WTC11 (cell line): ENCODE measurements around the gene GPER1. TPM values are rescaled to one million over a fixed set of nuclear protein-coding genes. Genes with fewer than 3 reads are reported as not detected.

Source experiments
- ATAC-seq: fragments of 200-7000 bp; cut with Tn5 transposase; 2 replicates; pipeline ENCODE4 v1.10.0; 2021; ENCODE audit warnings: mild to moderate bottlenecking, moderate library complexity
- CTCF ChIA-PET: fragments of 300-600 bp; sonication (Branson Sonifier 250); formaldehyde crosslinking; loops from one replicate; lab custom pipeline; 2021; ENCODE audit warnings: antibody characterized with exemption; lab: Charles Lee
- POLR2A ChIA-PET: fragments of 350-600 bp; sonication (Branson Sonifier 250); formaldehyde crosslinking; loops from one replicate; lab custom pipeline; 2021; ENCODE audit warnings: antibody characterized with exemption; lab: Charles Lee
- DNase-seq: peaks from one replicate; pipeline ENCODE4 v3.0.0; 2021; ENCODE audit warnings: low spot score
- H3K27ac Mint-ChIP-seq: 2 replicates; pipeline ENCODE4 v1.8.0; 2021; ENCODE audit warnings: mixed read lengths
- H3K27me3 Mint-ChIP-seq: 2 replicates; pipeline ENCODE4 v1.8.0; 2021; ENCODE audit warnings: low read depth, mild to moderate bottlenecking, moderate library complexity, mixed read lengths
- H3K36me3 Mint-ChIP-seq: 2 replicates; pipeline ENCODE4 v1.8.0; 2021; ENCODE audit warnings: mixed read lengths
- H3K4me1 Mint-ChIP-seq: 2 replicates; pipeline ENCODE4 v1.8.0; 2022; ENCODE audit warnings: mixed read lengths
- H3K4me3 Mint-ChIP-seq: 2 replicates; pipeline ENCODE4 v1.8.0; 2021; ENCODE audit warnings: mild to moderate bottlenecking, moderate library complexity, mixed read lengths
- H3K9me3 Mint-ChIP-seq: 2 replicates; pipeline ENCODE4 v1.8.0; 2021; ENCODE audit warnings: mixed read lengths
- CBFB ChIP-seq: sonication (generic); formaldehyde crosslinking; IDR thresholded peaks from 2 replicates; pipeline ENCODE4 v1.8.1; 2022; ENCODE audit warnings: mild to moderate bottlenecking, low read depth, missing genetic modification reagents
- CREB1 ChIP-seq: sonication (generic); formaldehyde crosslinking; IDR thresholded peaks from 2 replicates; pipeline ENCODE4 v1.8.0; 2023; ENCODE audit warnings: mild to moderate bottlenecking, missing genetic modification reagents
- ESRRA ChIP-seq: sonication (generic); formaldehyde crosslinking; IDR thresholded peaks from 2 replicates; pipeline ENCODE4 v1.8.1; 2022; ENCODE audit warnings: mild to moderate bottlenecking, missing genetic modification reagents, borderline replicate concordance
- KAT7 ChIP-seq: sonication (generic); formaldehyde crosslinking; IDR thresholded peaks from 2 replicates; pipeline ENCODE4 v1.8.1; 2023; ENCODE audit warnings: missing genetic modification reagents, mild to moderate bottlenecking, borderline replicate concordance
- MYBL2 ChIP-seq: sonication (generic); formaldehyde crosslinking; IDR thresholded peaks from 2 replicates; pipeline ENCODE4 v1.8.1; 2023; ENCODE audit warnings: mild to moderate bottlenecking, moderate library complexity, missing genetic modification reagents
- SOX15 ChIP-seq: fragments of 250-450 bp; sonication (Bioruptor Pico); IDR thresholded peaks from 2 replicates; pipeline ENCODE4 v1.9.0; 2021; ENCODE audit warnings: mild to moderate bottlenecking
- ZNF232 ChIP-seq: sonication (generic); formaldehyde crosslinking; IDR thresholded peaks from 2 replicates; pipeline ENCODE4 v1.8.0; 2022; ENCODE audit warnings: mild to moderate bottlenecking, missing genetic modification reagents
- ZNF416 ChIP-seq: fragments of 250-450 bp; sonication (Bioruptor Pico); IDR thresholded peaks from 2 replicates; pipeline ENCODE4 v1.9.0; 2021; ENCODE audit warnings: mild to moderate bottlenecking, inconsistent platforms
- total RNA-seq: library from RNA; stranded (reverse); gene quantifications from 3 replicates; pipeline ENCODE4 v1.2.3, GENCODE V29; 2021
- TF ChIP-seq, protein P1 (sequence below): sonication (generic); formaldehyde crosslinking; conservative IDR thresholded peaks from 2 replicates; pipeline ENCODE4 v1.8.1; 2022; ENCODE audit warnings: mild to moderate bottlenecking, missing genetic modification reagents
- TF ChIP-seq, protein P2 (sequence below): sonication (generic); formaldehyde crosslinking; IDR thresholded peaks from 2 replicates; pipeline ENCODE4 v1.8.0; 2023; ENCODE audit warnings: mild to moderate bottlenecking, missing genetic modification reagents
- TF ChIP-seq, protein P3 (sequence below): fragments of 250-450 bp; sonication (Bioruptor Pico); IDR thresholded peaks from 2 replicates; pipeline ENCODE4 v1.9.0; 2021; ENCODE audit warnings: moderate library complexity, mild to moderate bottlenecking, inconsistent platforms, borderline replicate concordance
- TF ChIP-seq, protein P4 (sequence below): sonication (generic); formaldehyde crosslinking; IDR thresholded peaks from 2 replicates; pipeline ENCODE4 v1.8.0; 2023; ENCODE audit warnings: missing genetic modification reagents
- TF ChIP-seq, protein P5 (sequence below): sonication (generic); formaldehyde crosslinking; IDR thresholded peaks from 2 replicates; pipeline ENCODE4 v1.8.1; 2023; ENCODE audit warnings: mild to moderate bottlenecking, missing genetic modification reagents
- TF ChIP-seq, protein P6 (sequence below): sonication (generic); formaldehyde crosslinking; IDR thresholded peaks from 2 replicates; pipeline ENCODE4 v1.8.1; 2022; ENCODE audit warnings: mild to moderate bottlenecking, moderate library complexity, missing genetic modification reagents
- TF ChIP-seq, protein P7 (sequence below): sonication (generic); formaldehyde crosslinking; IDR thresholded peaks from 2 replicates; pipeline ENCODE4 v1.8.0; 2023; ENCODE audit warnings: missing genetic modification reagents, mild to moderate bottlenecking, borderline replicate concordance

The GPER1 gene
- total RNA-seq, 1 experiment from 2014 or later: 0.28 TPM

DNA sequence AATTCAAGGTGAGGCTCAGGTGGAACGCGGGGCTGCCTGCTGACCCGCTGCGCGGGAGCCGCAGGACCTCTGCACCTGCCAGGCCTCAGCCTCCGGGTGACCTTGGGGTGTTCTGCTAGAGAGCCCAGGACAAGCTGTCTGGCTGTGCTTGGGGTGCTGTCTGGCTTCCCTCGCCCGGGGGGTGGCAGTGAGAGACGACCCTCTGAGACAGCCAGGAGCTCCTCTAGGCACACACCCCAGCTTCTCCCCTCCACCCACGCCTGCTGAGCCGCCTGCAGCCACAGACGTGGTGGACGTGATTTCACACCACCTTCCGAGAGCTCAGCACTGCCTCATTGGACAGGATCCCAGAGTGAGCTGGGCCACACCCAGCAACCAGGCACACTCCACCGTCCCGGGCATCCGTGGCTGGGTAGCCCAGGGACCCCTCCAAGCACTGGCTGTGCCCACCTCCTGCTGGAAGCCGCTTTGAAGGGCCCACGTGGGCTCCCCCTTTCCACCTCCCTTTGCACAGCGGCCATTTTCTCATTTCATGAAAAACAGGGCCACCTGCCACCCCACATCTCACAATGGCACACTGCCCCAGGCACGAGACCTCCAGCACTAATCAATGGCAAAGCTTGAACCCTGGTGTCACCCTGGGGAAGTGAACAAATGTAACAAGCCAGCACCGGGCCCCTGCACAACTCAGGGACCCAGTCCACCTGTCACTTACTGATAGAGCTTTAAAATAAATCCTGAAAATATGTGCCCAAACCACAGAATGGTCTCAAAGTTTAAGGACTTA is 37.1 kb downstream of the GPER1 start (continued):
- TF ChIP-seq, protein P1, sequence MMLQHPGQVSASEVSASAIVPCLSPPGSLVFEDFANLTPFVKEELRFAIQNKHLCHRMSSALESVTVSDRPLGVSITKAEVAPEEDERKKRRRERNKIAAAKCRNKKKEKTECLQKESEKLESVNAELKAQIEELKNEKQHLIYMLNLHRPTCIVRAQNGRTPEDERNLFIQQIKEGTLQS (CRISPR knock-in tag): no peak
- no peak for TF ChIP-seq MYBL2 (CRISPR knock-in tag)

DNA sequence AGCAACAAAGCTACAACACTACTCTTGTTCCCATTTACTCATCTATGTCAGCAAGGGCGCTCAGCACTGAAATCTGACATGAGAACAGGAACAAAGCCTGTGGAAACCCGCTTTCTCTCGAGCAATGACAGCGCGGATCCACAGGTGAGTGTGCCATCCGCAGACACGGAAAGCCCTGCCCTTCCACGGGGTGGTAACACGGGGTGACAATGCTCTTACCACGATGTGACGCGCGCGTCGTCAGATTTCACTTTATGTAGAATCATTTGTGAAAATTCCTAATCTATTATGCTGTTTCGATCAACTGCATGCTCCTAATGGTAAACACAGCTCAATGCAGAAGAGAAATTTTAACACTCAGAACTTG is 37.7 kb downstream of the GPER1 start:
- TF ChIP-seq, protein P2, sequence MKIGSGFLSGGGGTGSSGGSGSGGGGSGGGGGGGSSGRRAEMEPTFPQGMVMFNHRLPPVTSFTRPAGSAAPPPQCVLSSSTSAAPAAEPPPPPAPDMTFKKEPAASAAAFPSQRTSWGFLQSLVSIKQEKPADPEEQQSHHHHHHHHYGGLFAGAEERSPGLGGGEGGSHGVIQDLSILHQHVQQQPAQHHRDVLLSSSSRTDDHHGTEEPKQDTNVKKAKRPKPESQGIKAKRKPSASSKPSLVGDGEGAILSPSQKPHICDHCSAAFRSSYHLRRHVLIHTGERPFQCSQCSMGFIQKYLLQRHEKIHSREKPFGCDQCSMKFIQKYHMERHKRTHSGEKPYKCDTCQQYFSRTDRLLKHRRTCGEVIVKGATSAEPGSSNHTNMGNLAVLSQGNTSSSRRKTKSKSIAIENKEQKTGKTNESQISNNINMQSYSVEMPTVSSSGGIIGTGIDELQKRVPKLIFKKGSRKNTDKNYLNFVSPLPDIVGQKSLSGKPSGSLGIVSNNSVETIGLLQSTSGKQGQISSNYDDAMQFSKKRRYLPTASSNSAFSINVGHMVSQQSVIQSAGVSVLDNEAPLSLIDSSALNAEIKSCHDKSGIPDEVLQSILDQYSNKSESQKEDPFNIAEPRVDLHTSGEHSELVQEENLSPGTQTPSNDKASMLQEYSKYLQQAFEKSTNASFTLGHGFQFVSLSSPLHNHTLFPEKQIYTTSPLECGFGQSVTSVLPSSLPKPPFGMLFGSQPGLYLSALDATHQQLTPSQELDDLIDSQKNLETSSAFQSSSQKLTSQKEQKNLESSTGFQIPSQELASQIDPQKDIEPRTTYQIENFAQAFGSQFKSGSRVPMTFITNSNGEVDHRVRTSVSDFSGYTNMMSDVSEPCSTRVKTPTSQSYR (CRISPR knock-in tag): no peak
- TF ChIP-seq, protein P3, sequence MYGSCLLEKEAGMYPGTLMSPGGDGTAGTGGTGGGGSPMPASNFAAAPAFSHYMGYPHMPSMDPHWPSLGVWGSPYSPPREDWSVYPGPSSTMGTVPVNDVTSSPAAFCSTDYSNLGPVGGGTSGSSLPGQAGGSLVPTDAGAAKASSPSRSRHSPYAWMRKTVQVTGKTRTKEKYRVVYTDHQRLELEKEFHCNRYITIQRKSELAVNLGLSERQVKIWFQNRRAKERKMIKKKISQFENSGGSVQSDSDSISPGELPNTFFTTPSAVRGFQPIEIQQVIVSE (CRISPR knock-in tag): no peak
- no peak for TF ChIP-seq CREB1 (CRISPR knock-in tag)
- TF ChIP-seq SOX15: no peak
- no peak for TF ChIP-seq KAT7 (CRISPR knock-in tag)
- TF ChIP-seq ZNF416: no peak
- TF ChIP-seq, protein P4, sequence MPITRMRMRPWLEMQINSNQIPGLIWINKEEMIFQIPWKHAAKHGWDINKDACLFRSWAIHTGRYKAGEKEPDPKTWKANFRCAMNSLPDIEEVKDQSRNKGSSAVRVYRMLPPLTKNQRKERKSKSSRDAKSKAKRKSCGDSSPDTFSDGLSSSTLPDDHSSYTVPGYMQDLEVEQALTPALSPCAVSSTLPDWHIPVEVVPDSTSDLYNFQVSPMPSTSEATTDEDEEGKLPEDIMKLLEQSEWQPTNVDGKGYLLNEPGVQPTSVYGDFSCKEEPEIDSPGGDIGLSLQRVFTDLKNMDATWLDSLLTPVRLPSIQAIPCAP: no peak
- TF ChIP-seq, protein P5, sequence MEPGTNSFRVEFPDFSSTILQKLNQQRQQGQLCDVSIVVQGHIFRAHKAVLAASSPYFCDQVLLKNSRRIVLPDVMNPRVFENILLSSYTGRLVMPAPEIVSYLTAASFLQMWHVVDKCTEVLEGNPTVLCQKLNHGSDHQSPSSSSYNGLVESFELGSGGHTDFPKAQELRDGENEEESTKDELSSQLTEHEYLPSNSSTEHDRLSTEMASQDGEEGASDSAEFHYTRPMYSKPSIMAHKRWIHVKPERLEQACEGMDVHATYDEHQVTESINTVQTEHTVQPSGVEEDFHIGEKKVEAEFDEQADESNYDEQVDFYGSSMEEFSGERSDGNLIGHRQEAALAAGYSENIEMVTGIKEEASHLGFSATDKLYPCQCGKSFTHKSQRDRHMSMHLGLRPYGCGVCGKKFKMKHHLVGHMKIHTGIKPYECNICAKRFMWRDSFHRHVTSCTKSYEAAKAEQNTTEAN (CRISPR knock-in tag): no peak
- TF ChIP-seq ZNF232 (CRISPR knock-in tag): no peak
- TF ChIP-seq CBFB (CRISPR knock-in tag): no peak
- TF ChIP-seq, protein P6, sequence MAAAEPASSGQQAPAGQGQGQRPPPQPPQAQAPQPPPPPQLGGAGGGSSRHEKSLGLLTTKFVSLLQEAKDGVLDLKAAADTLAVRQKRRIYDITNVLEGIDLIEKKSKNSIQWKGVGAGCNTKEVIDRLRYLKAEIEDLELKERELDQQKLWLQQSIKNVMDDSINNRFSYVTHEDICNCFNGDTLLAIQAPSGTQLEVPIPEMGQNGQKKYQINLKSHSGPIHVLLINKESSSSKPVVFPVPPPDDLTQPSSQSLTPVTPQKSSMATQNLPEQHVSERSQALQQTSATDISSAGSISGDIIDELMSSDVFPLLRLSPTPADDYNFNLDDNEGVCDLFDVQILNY: no peak
- TF ChIP-seq, protein P7, sequence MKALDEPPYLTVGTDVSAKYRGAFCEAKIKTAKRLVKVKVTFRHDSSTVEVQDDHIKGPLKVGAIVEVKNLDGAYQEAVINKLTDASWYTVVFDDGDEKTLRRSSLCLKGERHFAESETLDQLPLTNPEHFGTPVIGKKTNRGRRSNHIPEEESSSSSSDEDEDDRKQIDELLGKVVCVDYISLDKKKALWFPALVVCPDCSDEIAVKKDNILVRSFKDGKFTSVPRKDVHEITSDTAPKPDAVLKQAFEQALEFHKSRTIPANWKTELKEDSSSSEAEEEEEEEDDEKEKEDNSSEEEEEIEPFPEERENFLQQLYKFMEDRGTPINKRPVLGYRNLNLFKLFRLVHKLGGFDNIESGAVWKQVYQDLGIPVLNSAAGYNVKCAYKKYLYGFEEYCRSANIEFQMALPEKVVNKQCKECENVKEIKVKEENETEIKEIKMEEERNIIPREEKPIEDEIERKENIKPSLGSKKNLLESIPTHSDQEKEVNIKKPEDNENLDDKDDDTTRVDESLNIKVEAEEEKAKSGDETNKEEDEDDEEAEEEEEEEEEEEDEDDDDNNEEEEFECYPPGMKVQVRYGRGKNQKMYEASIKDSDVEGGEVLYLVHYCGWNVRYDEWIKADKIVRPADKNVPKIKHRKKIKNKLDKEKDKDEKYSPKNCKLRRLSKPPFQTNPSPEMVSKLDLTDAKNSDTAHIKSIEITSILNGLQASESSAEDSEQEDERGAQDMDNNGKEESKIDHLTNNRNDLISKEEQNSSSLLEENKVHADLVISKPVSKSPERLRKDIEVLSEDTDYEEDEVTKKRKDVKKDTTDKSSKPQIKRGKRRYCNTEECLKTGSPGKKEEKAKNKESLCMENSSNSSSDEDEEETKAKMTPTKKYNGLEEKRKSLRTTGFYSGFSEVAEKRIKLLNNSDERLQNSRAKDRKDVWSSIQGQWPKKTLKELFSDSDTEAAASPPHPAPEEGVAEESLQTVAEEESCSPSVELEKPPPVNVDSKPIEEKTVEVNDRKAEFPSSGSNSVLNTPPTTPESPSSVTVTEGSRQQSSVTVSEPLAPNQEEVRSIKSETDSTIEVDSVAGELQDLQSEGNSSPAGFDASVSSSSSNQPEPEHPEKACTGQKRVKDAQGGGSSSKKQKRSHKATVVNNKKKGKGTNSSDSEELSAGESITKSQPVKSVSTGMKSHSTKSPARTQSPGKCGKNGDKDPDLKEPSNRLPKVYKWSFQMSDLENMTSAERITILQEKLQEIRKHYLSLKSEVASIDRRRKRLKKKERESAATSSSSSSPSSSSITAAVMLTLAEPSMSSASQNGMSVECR (CRISPR knock-in tag): no peak
- TF ChIP-seq ESRRA: no peak
- H3K4me1 Mint-ChIP-seq: peaks cover 8% of the 10 kb centered on the region
- DNase-seq: no peak
- H3K27me3 Mint-ChIP-seq: no peaks in the 10 kb centered on the region
- no peak for ATAC-seq
- H3K4me3 Mint-ChIP-seq: no peak overlapping the region
- ChIA-PET POLR2A (no interaction called here), CTCF (interaction anchor here (2.5 to 3.2 kb wide), 5 partner anchors 14 to 133 kb away, joined by 13 to 39 read pairs (median 22); a partner anchor contains a TSS)
- H3K36me3 Mint-ChIP-seq: peaks cover 24% of the 10 kb centered on the region
- 0 out of 2 replicates have a peak overlapping the region, but pooled peaks have one; percentile 23 for H3K27ac Mint-ChIP-seq
- H3K9me3 Mint-ChIP-seq: no peaks in the 10 kb centered on the region
